ENCODE measurements around the gene TUT1.
A peak's percentile ranks its signal among the peaks of the same experiment; 100 is the strongest.
"Not testable (repeated sequence)": the region's sequence is repeated elsewhere in the genome, so short reads cannot be mapped to it uniquely, and the experiment has no call there.

The TUT1 gene

DNA sequence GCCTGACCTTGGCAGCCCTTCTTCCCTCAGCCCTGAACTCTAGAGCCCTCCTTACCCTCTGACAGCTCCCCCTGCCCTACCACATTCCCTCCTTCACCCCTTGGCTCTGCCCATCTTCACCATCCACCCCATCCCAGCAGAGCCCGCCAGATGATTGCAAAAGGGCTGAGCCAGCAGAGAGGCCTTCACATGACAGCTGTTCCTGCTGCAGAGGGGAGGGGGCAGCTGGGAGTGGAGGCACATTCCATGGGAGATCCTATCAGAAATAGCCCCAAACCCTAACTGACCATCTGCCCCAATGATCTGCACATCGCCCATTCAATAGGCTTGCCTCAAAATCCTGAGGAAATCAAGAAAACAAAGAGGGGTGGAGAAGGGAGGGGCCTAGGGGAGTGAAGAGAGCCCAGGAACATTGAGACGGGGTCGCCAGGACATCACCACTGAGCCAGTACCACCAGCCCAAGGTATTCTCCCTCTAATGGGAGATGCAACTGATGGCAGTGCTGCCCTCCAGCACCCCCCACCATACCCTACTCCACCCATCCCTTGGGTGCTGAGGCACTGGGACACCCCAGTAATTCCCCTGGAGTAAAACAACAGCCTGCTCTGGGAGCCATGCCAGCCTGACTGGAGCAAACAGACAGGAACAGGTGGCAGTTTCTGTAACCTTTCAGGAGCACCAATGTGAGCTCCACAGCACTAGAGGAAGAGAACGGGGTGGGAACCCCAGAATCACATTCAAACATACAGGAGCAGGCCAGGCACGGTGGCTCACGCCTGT lies 36.7 kb downstream of the TUT1 start:
- peak; percentile 77 for DNase-seq

- no peak for DNase-seq
Observed at GRCh38 chr11:62553839-62554361, 37.4 kb downstream of the TUT1 start.

GRCh38 chr11:62553080-62553838 lies 38.1 kb downstream of the TUT1 start:
- DNase-seq = no peak

GRCh38 chr11:62552485-62553079 lies 38.7 kb downstream of the TUT1 start:
- peak; percentile 74 for DNase-seq

- not testable (repeated sequence) for DNase-seq
Observed at GRCh38 chr11:62550478-62550877, 40.8 kb downstream of the TUT1 start.

DNA sequence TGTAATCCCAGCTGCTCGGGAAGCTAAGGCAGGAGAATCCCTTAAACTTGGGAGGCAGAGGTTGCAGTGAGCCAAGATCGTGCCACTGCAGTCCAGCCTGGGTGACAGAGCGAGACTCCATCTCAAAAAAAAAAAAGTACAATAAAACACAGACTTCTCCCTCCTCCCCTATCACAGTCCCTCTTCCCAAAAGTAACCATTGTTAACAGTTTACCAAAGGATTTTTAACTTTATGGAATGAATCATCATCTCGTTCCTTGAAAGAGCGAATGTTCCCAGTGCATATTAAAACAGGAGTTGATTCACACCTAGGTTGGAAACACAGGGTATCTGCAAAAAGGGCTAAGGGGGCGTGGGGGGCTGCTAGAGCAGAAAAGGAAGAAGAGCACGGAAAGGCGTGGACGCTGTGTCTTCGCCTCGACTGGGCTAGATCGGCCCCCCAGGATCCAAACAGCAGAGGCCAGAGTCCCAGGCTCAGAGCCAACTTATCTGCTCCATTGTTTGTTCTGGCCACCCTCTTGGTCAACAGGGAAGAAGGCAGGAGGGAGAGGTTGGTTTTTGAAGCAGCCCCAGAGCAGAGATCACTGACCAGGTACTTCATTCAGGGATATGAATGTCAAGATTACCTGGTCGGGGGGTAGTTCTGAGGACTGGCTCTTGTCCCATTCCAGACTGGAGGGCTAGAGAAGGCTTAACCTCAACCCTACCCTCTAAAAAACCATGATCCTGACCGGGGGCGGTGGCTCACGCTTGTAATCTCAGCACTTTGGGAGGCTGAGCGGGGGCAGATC lies 42.6 kb downstream of the TUT1 start:
- no peak for DNase-seq

GRCh38 chr11:62547691-62548281 lies 43.5 kb downstream of the TUT1 start:
- no peak for DNase-seq

GRCh38 chr11:62546929-62547625 lies 44.2 kb downstream of the TUT1 start:
- DNase-seq = no peak

DNA sequence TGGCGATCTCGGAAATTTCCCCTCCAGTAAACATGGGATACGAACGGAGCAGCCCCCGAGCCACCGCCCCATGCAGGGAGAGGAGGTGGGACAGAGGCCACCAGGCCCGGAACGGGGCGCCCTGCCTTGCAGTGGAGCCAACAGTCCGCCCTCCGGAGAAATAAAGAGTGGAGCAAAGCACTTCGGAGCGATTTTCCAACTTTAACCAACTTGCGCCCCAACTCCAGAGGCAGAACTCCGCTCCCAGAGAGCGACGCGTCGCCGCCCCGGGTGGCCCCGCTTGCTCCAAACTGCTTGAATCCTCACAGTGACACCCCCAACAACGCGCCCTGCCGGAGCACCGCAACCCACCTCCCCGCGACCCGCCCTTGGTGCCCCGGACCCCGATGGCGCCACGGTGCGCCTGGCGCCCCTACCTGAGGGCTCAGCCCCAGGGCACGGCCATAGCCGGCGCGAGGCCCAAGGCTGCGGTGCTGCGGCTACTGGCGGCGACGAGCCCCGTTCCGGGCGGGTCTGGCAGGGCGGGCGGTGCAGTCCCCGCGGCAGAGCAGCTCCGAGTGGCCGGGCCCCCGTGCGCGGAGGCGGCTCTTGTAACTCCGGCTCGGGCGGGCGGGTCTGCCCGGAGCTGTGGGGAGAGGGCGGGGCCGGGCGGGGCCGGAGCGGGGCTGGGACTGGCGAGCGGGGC lies 44.9 kb downstream of the TUT1 start, which contains the start of gene AHNAK:
Gene AHNAK, minus strand, starts transcription at position 563 of the 685 bp plus-strand sequence. CDS start 10,708 bp downstream, outside the sequence.
- no peak for DNase-seq

GRCh38 chr11:62545437-62546243 lies 45.7 kb downstream of the TUT1 start:
- DNase-seq = peak; percentile 60

DNA sequence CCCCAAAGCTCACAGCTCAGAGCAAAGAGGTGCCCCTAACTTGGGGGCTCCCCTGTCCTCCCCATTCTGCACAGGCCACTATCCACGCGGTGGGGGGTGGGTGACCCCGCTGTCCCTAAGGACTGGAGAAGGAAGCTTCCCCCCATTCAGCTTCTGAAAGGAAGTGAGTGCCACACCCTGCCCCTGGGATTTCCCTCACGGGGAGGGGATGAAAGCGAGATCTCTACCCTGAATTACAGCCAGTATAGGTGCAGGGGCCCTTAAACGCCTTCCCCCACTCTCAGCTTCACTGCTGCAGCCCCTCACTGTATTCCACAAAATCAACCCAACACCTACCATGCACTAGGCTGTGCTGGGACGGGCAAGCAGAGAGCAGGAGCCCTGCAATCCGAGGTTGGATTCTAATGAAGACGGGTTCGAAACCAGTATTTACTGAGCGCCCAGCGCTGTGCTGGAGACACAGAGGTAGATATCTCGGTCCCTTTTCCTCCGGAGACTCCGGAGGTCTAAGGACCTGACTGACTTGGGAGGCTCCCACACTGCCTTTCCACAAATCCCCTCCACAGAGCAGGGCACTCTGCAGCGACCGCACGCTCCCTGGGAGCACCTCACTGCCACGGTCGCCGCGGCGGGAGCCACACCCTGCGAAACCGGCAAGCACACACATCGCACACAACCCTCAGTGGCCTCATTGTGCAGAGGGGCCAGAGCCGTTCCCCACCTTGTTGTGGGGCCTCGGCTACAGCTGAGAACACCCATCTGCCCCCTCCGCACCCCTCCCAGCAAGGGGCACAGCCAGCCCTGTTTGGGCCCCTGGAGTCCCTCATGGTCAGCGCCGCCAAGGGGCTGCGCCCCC lies 46.5 kb downstream of the TUT1 start:
- no peak for DNase-seq

GRCh38 chr11:62543680-62544444 lies 47.5 kb downstream of the TUT1 start:
- no peak for DNase-seq

DNA sequence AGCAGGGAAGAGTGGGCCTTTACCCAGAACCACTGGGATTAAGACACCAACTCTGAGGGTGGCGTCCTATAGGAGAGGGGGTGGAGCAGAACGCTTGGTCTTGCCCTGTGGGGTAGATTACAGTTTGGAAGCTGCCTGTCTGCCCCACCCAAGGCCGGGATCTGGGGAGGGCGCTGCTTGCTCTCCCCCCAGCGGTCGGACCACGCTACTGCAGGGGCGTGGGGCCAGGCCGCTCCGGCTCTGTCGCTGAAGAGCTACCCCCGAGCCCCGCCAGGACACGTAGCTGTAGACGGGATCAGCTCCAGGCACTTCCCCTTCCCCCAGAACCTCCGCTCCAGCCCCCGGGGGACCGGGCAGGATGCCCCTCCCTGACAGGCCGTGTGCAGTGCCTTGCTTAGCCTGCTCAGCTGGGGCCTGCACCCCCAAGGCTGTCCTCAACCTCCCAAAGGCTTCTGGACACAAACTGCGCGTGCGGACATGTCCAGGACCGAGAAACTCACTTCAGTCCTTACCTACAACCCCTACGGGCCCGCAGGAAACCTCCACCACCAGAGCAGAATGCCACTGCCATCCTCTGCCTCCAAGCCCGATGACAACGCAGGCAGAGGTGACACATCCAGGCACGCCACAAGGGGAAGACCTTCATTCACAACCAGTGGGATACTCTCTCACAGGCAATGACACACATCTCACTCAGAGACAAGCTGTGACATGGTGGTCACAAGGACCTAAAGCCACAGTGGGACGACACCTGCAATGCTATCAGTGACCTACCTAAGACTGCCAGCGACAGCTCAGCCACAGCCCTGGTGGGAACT lies 48.4 kb downstream of the TUT1 start:
- peak; percentile 37 for DNase-seq

- no peak for DNase-seq
Observed at GRCh38 chr11:62542111-62542745, 49.1 kb downstream of the TUT1 start.

DNA sequence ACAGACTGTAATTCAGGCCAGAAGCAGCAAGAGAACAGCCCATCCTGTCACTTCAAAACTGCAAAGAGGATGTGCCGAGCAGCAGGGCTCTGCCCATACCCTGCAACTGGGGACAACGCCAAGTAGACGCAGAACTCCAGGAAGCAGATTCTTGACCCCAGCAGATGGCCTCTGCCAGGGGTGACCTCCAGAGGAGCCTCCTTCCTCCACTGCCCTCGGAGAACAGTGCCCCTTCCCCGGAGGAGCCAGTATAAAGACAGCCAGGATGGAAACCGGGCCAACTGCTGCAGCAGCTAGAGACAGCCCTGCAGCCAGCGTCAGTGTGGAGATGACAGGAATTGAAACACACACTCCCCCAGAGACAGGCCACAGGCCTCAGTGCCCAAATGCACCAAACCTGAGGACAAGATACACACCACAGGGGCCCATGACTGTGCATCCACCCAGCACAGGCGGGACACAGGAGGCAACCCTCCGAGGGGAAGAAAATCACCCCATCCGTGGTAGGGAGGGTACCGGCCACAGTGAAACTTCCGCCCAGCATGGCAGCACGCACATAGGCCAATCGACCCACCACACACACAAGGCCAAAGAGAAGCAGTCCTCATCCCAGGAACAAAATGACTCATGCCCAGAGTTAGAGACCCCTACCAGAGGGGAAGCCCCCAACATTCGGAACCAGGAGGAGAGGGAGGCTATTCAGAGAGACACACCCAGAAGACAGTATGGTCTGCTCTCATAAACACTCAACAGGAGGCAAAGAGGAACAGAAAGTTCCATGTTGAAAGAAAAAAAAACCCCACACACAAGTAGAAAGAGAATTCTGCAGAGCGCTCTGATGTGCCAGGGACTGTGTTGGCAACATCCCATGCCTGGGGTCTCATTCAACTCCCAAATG lies 50.3 kb downstream of the TUT1 start:
- no peak for DNase-seq

Measured in NCI-H2171 treated with DMSO at 0.1 percent for 48 hours (cell line).